HEK293T (cell line): ENCODE results near the gene GATAD2B.

Experiments used
- ARNT ChIP-seq: fragments of 450-650 bp; IDR thresholded peaks from 2 replicates; pipeline ENCODE4 v1.6.1; 2017; ENCODE audit warnings: mild to moderate bottlenecking
- BHLHE40 ChIP-seq: fragments of 450-650 bp; IDR thresholded peaks from 2 replicates; pipeline ENCODE4 v1.6.1; 2016; ENCODE audit warnings: mild to moderate bottlenecking, moderate library complexity, borderline replicate concordance
- ELF4 ChIP-seq: fragments of 450-650 bp; IDR thresholded peaks from 2 replicates; pipeline ENCODE4 v1.6.1; 2017; ENCODE audit warnings: antibody characterized with exemption
- FOXA1 ChIP-seq: fragments of 450-650 bp; IDR thresholded peaks from 2 replicates; pipeline ENCODE4 v1.6.1; 2016; ENCODE audit warnings: mild to moderate bottlenecking
- FOXK2 ChIP-seq: fragments of 450-650 bp; IDR thresholded peaks from 2 replicates; pipeline ENCODE4 v1.6.1; 2016; ENCODE audit warnings: mild to moderate bottlenecking
- FOXM1 ChIP-seq: fragments of 450-650 bp; IDR thresholded peaks from 2 replicates; pipeline ENCODE4 v1.6.1; 2017; ENCODE audit warnings: mild to moderate bottlenecking, borderline replicate concordance
- HDGF ChIP-seq: fragments of 450-650 bp; IDR thresholded peaks from 2 replicates; pipeline ENCODE4 v1.6.1; 2017; ENCODE audit warnings: antibody characterized with exemption, borderline replicate concordance
- L3MBTL2 ChIP-seq: fragments of 450-650 bp; conservative IDR thresholded peaks from 2 replicates; pipeline ENCODE4 v1.6.1; 2016; ENCODE audit warnings: mild to moderate bottlenecking
- LEF1 ChIP-seq: fragments of 450-650 bp; IDR thresholded peaks from 2 replicates; pipeline ENCODE4 v1.6.1; 2017; ENCODE audit warnings: mild to moderate bottlenecking, borderline replicate concordance
- NFRKB ChIP-seq: fragments of 450-650 bp; IDR thresholded peaks from 2 replicates; pipeline ENCODE4 v1.6.1; 2016; ENCODE audit warnings: mild to moderate bottlenecking, moderate library complexity
- SP1 ChIP-seq: fragments of 450-650 bp; IDR thresholded peaks from 2 replicates; pipeline ENCODE4 v1.6.1; 2017
- TARDBP ChIP-seq: fragments of 450-650 bp; IDR thresholded peaks from 2 replicates; pipeline ENCODE4 v1.6.1; 2016
- ZNF384 ChIP-seq: fragments of 450-650 bp; IDR thresholded peaks from 2 replicates; pipeline ENCODE4 v1.6.1; 2016

GRCh38 chr1:153793973-153794615, 128.7 kb downstream of the GATAD2B start:
- TF ChIP-seq LEF1 (no peak), ARNT (no peak), TARDBP (no peak), FOXM1 (no peak), ZNF384 (no peak), SP1 (no peak), ELF4 (no peak), L3MBTL2 (no peak), BHLHE40 (no peak), NFRKB (no peak), FOXK2 (no peak), HDGF (no peak), FOXA1 (no peak)
